ENCODE data around the gene MYOT. TPM values are rescaled to one million over a fixed set of nuclear protein-coding genes. Genes with fewer than 3 reads are reported as not detected.
"Not testable (repeated sequence)": the region's sequence is repeated elsewhere in the genome, so short reads cannot be mapped to it uniquely, and the experiment has no call there.

MYOT gene
- total RNA-seq, 1 experiment from 2014 or later, result not detected

DNA sequence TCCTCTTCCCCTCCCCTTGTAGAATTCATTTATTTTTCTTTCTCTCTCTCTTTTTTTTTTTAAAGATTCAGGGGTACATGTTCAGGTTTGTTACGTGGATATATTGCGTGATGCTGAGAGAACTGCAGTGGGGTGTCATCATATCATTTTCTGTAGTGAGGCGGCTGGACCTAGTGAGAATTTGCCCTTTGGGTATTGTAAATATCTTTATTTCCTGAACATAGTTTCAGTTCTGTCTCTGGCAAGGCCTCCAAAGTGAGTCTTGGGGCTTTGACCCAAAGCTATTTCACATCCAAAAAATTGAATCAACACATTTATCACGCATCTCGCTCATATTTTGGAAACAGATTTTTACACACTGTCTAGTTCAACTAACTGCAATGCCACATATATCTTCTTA, 25.4 kb upstream of the MYOT start:
- Histone ChIP-seq H3K27me3 (no peaks in the 10 kb centered on the region; the same call in 1 of the 2 replicates), H3K36me3 (no peaks in the 10 kb centered on the region), H3K4me3 (no peak overlapping the region), H3K9me3 (no peaks in the 10 kb centered on the region)
- no peak for DNase-seq

DNA sequence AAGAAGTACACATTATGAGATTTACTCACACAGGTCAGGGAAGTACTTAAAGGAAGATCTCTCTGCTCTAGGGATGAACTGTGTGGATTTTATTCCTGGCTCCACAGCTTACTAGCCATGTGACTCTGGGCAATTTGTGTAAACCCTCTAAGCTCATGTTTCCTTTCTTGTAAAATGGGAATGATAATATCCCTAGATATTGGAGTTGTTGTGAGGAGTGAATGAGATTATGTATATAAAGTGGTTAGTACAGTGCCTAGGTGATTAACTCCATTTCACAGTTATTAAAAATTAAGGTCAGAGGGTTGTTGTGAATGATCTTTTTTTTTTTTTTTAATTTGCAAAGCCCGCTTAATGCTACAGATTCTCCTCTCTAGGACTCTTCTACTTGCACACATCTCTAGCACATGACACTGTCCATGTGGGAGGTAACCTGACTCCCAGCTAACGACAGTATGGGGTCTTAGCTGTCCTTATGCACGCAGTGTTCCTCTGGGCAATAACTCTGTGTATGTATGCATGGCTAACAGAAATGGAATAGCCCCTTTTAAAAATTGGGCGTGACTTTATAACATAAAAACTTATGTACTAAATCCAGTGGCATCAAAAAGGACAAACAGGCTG, 23.9 kb upstream of the MYOT start:
- Histone ChIP-seq H3K27me3 (no peaks in the 10 kb centered on the region; the same call in 1 of the 2 replicates), H3K36me3 (no peaks in the 10 kb centered on the region), H3K9me3 (no peaks in the 10 kb centered on the region), H3K4me3 (no peak overlapping the region)
- no peak for DNase-seq

DNA sequence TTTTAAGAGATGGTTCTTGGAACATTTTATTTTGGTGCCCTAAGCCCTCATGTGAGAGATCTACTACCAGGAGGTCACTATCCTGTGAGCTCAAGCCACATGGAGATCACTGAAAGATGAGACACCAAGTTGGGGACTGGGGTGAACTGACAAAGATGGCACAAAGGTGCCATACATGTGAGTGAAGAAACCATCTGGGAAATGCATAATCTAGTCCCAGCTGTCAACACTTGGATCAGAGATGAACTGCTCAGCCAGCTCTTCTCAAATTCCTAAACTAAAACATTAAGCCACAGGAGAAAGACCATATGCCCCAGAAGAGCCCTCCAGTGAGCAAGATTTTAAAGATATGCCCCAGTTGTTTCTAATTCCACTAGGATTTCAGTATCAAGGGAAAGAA, 22.2 kb upstream of the MYOT start:
- H3K4me3 ChIP-seq, result no peak overlapping the region
- H3K9me3 ChIP-seq, result no peaks in the 10 kb centered on the region
- no peak for DNase-seq
- H3K36me3 ChIP-seq, result no peaks in the 10 kb centered on the region
- no peaks in the 10 kb centered on the region; the same call in 1 of the 2 replicates for H3K27me3 ChIP-seq

DNA sequence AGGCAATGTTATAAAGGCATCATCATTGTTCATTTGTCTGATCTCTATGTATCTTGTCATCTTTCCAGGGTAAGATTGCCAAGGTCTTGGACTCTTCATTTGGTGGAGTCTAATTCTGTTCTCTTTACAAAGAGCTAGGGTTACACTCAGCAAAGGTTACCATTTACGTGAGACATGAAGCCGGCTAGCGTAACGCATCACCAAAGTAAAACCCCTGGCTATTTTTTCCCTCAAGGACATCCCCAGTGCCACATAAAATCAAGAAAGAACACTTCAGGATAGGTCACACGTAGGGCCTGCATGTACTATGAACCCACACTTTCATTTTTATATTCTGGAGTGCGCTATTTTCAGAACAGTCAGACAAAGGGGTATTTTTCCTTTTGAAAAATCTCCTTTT, 20.0 kb upstream of the MYOT start:
- Histone ChIP-seq H3K27me3 (no peaks in the 10 kb centered on the region; the same call in 1 of the 2 replicates), H3K4me3 (no peak overlapping the region), H3K9me3 (no peaks in the 10 kb centered on the region), H3K36me3 (no peaks in the 10 kb centered on the region)
- DNase-seq, result no peak

DNA sequence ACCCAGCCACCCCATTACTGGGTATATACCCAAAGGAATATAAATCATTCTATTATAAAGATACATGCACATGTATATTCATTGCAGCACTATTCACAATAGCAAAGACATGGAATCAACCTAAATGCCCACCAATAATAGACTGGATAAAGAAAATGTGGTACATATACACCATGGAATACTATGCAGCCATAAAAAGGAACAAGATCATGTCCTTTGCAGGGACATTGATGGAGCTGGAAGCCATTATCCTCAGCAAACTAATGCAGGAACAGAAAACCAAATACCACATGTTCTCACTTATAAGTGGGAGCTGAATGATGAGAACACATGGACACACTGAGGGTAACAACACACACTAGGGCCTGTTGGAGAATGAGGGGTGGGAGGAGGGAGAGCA, 14.5 kb upstream of the MYOT start:
- not testable (repeated sequence) for H3K4me3 ChIP-seq, H3K27me3 ChIP-seq, DNase-seq, H3K9me3 ChIP-seq, H3K36me3 ChIP-seq

DNA sequence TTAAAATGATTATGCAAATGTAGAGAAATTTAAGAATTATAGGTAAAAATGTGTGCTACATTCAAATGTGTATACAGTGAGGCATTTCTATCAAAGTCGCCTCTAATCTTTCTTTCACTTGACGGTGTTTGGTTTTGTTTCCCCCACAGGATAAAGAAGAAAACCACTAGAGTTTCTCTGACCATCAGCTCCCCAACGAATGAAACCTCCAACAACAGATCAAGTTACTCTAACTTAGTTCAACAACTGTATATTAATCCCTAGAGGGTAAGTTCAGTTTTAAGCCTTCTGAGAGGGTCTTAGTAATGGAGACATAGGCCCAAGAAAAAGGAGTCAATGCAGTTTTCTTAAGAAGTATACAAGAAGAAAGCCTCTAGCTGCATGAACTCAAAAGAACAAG, 11.5 kb upstream of the MYOT start:
- Histone ChIP-seq H3K36me3 (no peaks in the 10 kb centered on the region), H3K27me3 (no peaks in the 10 kb centered on the region), H3K9me3 (no peaks in the 10 kb centered on the region), H3K4me3 (no peak overlapping the region)
- no peak for DNase-seq

DNA sequence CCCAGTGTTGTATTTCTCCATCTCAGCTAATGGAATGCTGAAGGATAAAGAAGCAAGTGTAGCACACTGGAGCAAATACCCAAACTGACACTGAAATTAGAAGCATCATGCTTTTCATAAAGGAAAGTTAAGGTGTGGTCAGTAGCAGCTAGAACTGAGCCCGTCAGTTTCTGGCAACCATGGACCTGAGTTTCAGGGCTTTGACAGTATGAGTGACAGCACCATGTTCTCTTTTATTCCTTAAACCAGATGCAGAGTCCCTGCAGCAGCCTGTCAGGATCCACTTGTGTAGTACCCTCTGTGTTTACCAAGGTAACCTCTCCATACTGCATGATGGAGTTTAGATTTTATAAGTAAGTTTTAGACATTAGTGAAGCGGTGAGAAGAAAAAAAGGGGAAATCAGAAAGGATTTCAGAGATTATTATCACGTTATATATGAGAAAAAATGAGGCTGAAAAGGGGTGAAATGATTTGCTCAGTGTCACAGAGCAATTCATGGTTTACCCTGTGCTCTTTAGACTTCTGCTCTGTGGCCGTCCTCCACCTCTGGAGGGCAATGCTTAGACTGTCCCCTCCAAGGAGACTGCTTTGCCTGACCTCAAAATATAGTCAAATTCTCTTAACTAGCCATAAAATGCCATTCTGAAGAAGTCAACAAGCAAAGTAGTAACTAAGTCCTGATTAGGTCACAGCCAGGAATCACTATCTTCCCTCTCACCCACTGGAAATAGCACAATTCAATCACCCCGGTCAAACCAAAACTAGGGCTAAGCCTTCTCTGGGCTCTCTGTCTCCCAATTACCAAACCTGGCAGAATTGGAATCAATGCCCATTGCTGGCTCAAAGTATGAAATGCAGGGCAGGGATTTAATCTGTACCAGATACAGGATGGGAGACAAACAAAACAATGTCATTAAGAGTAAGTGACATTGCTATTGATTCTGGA, 10.5 kb upstream of the MYOT start:
- no peaks in the 10 kb centered on the region for H3K36me3 ChIP-seq
- H3K4me3 ChIP-seq, result no peak overlapping the region
- DNase-seq, result no peak
- no peaks in the 10 kb centered on the region for H3K9me3 ChIP-seq
- H3K27me3 ChIP-seq, result no peaks in the 10 kb centered on the region

DNA sequence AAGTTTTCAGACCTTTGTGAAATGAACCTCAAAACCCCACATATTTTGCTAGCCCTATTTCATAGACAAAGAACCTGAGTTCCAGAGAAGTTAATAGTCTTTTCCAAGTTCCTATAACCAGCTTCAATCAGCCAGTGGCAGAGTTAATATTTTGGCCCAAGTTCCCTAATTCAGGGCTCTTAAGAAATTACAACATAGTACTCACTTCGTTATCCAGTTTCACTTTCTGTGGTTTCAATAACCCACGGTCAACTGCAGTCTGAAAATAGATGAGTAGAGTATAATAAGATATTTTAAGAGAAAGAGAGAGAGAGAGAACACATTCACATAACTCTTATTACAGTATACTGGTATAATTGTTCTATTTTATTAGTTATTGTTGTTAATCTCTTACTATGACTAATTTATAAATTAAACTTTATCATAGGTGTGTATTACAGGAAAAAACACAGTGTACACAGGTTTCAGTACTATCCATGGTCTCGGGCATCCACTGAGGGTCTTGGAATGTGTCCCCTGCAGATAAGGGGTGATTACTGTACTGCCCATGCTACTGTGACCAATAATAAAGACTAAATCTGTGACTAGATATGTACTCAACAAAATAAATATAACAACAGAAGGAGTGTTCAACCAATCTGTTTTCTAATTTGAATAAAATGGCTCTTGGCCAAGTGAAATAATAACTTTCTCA, 9.3 kb upstream of the MYOT start:
- H3K27me3 ChIP-seq, result no peaks in the 10 kb centered on the region
- DNase-seq, result no peak
- no peaks in the 10 kb centered on the region for H3K36me3 ChIP-seq
- peak overlapping the region; percentile 22 for H3K4me3 ChIP-seq
- no peaks in the 10 kb centered on the region for H3K9me3 ChIP-seq

DNA sequence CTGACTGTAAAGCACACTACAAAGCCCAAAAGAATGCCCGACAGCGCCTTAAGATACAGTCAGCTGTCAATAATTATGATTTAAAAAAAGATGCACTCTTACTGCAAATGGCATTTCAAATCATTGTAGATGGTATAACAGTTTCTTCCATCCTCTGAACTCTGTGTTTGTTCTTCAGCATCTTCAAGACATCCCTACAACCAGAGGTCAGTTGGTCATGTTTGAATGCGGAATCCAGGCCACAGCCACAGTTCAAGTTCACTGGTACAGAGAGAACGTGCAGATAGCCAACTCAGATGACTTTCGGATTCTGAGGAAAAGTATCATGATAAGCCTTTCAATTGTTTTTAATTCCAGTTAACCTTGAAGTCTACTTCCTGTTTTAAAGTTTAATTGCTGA, 8.7 kb upstream of the MYOT start:
- no peaks in the 10 kb centered on the region for H3K36me3 ChIP-seq
- H3K27me3 ChIP-seq, result no peaks in the 10 kb centered on the region
- DNase-seq, result no peak
- no peaks in the 10 kb centered on the region for H3K9me3 ChIP-seq
- H3K4me3 ChIP-seq, result no peak overlapping the region

DNA sequence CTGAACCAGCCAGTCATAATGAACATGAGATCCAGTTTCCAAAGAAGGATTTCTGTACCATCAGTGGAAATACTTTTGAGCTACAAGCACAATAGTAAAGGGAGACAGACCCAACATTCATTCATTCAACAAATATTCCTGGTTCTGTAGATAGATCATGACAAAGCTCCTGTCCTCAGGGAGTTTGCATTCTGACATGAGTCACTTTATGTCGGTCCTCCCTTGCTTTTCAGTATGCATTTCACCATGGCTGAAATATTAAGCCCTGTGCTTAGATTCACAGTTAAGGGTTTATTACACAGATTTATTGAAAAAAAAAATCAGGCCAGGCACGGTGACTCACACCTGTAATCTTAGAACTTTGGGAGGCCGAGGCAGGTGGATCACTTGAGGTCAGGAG, 5.4 kb upstream of the MYOT start:
- no peak overlapping the region for H3K4me3 ChIP-seq
- DNase-seq, result no peak
- no peaks in the 10 kb centered on the region for H3K36me3 ChIP-seq
- H3K9me3 ChIP-seq, result no peaks in the 10 kb centered on the region
- H3K27me3 ChIP-seq, result peaks cover 5% of the 10 kb centered on the region

DNA sequence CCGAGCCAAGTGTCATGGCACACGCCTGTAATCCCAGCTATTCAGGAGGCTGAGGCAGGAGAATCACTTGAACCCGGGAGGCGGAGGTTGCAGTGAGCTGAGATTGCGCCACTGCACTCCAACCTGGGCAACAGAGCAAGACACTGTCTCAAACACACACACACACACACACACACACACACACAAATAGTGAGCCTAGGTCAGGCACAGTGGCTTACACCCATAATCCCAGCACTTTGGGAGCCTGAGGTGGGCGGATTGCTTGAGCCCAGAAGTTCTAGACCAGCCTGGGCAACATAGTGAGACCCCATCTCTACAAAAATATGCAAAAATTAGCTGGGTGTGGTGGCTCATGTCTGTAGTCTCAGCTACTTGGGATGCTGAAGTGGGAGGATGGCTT, 4.0 kb upstream of the MYOT start:
- not testable (repeated sequence) for H3K9me3 ChIP-seq, H3K4me3 ChIP-seq, DNase-seq, H3K27me3 ChIP-seq, H3K36me3 ChIP-seq

DNA sequence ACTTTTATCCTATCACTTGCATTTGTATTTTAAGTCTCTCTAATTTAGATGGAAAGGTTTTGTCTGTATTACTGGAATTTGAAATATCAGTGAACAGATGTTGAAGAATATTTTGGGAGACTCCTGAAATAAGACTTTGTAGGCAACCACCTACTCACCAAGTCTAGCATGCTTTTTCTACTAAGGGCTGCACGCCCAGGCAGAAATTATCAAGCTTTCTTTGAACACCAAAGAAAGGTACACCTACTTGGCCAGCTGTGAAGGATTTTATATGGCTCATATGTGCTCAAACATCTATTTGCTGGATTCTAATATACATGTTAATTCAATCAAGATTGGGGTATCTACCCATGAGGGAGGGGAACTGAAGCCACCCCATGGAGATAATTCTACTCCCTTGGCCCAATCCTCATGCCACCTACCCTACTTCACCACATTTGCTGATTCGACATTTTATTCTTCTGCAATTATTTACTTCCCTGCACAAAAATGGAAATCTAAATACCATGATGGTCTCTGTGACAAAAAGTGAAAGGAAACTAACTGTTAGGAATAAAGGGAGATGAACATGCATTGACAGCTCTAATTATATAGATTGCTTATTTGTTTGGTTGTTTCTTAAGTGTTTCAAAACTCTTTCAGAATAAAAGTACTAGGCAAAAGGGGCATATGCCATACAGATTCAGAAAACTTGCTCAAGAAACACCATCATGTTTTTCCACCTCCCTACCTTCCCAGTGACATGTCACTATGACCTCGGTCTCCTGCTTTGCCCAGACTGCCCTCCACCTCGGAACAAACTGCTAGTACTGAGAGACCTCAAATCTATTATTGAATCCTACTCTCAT, 895 bp upstream of the MYOT start:
- Histone ChIP-seq H3K36me3 (no peaks in the 10 kb centered on the region), H3K4me3 (no peak overlapping the region), H3K27me3 (peaks cover 5% of the 10 kb centered on the region), H3K9me3 (no peaks in the 10 kb centered on the region)
- DNase-seq, result no peak

DNA sequence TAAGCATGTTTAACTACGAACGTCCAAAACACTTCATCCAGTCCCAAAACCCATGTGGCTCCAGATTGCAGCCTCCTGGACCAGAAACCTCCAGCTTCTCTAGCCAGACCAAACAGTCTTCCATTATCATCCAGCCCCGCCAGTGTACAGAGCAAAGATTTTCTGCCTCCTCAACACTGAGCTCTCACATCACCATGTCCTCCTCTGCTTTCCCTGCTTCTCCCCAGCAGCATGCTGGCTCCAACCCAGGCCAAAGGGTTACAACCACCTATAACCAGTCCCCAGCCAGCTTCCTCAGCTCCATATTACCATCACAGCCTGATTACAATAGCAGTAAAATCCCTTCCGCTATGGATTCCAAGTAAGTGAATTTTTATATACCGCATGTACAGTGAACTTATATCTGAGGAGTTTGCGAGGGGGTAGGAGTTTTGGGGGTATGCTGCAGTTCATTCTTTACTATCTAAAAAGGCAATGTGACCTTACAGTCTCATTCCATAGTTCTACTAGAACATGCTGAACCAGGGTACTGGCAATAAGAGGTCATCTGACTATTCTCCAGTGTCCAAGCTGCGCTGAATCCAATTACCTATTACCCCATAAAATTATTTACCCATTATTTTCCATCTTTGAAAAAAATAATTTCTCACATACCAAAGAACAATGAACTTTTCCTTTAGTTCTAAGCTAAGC, 3.1 kb downstream of the MYOT start:
- Histone ChIP-seq H3K9me3 (no peaks in the 10 kb centered on the region), H3K4me3 (no peak overlapping the region), H3K36me3 (no peaks in the 10 kb centered on the region), H3K27me3 (peaks cover 5% of the 10 kb centered on the region)
- no peak for DNase-seq

DNA sequence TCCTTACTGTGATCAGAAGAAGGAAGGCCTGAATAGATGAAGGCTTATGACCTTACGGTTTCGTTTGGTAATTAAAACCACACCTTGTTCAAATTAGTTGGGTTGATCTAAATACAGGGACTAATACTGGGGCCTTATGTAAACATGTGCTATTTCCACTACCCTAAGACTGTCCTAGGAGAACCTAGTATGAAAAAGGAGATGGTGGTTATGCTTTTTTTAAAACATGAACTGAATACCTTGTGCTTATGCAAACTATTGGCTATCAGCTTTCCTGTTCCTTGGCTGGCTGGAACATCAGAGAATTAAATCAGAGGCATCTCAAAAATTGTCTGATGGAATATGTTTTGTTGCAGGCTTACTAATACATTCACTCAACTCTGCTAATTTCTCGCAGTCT, 3.9 kb downstream of the MYOT start:
- Histone ChIP-seq H3K36me3 (no peaks in the 10 kb centered on the region), H3K27me3 (peaks cover 4% of the 10 kb centered on the region; the same call in 1 of the 2 replicates), H3K4me3 (no peak overlapping the region), H3K9me3 (no peaks in the 10 kb centered on the region)
- no peak for DNase-seq

DNA sequence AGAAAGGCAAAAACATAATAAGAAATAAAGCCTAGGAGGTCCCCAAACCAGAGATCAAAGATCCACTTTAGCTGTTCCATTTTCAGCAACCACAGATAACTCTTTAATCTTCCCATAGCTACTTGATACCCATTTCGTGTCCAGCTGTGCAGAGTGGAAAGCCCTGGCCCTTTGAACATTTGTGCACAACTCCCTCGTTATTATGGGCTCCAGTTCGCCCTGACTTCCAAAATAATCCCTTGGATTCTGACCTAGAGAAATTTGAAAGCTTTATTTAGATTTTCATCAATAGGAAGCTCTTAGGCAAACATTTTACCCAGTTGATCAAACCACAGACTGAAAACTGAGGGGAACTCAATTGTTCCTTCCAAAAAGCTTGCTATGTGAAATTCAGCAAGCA, 4.8 kb downstream of the MYOT start:
- Histone ChIP-seq H3K27me3 (no peaks in the 10 kb centered on the region; the same call in 1 of the 2 replicates), H3K4me3 (no peak overlapping the region), H3K9me3 (no peaks in the 10 kb centered on the region), H3K36me3 (no peaks in the 10 kb centered on the region)
- no peak for DNase-seq

DNA sequence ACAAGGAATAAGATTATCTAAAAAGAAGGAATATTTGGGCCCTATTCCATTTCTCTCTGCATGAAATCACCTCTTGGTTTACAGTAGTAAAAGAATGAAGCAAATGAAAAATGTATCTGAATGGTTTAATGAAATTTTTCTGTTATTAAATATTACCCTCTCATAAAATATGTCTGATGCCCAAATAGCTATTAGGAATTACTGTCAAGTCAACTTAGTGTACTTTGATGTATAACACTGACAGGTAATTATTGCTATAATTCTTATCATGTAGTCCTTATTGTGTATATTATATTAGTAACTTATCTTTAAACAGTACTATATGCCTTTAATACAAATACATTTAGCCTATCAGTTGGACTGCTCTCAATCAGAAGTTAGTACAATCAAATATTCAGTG, 8.4 kb downstream of the MYOT start:
- no peaks in the 10 kb centered on the region for H3K36me3 ChIP-seq
- no peaks in the 10 kb centered on the region for H3K9me3 ChIP-seq
- DNase-seq, result no peak
- H3K27me3 ChIP-seq, result no peaks in the 10 kb centered on the region
- H3K4me3 ChIP-seq, result no peak overlapping the region

All from MG63 (cell line).